Measurements from ENCODE around the gene SERPINA10.
"Not testable (repeated sequence)": the region's sequence is repeated elsewhere in the genome, so short reads cannot be mapped to it uniquely, and the experiment has no call there.

GRCh38 chr14:94296181-94296545 lies 3.1 kb upstream of the SERPINA10 start:
- TF ChIP-seq CTCF (IDR thresholded peaks at IDR 0.05; ENCODE audit: low read depth, low read length); MAX (IDR thresholded peaks at IDR 0.05; ENCODE audit: low read depth, low read length); POLR2A (IDR thresholded peaks at IDR 0.05; ENCODE audit: extremely low read depth, insufficient read length): not testable (repeated sequence)

Measured in NB4 (cell line).